GM19035 (cell line): ENCODE measurements around the gene NPAS3.

ENCODE experiments used
- ATAC-seq: cut with Tn5 transposase; IDR thresholded peaks from one replicate; pipeline ENCODE4 v1.9.1; 2021; ENCODE audit not compliant: unreplicated experiment

NPAS3 gene

DNA sequence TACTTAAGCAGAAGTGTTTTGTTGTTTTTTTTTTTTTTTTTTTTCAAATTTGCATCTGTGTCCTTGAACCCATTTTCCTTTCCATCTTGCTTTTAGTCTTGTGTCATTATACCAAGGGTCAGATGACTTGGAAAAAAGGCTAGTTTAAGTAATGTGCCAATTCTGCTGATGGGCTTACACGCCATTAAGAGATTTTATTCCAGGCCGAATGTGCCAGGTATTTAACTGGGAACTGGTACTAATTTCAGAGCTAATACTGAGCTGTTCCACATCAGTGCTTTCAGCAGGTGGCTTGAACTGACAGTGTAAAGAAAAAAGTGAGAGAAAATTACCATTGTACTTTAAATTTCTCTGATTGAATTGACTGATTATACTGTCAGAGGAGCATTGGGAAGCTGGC lies 224.9 kb downstream of the NPAS3 start:
- ATAC-seq: no peak

DNA sequence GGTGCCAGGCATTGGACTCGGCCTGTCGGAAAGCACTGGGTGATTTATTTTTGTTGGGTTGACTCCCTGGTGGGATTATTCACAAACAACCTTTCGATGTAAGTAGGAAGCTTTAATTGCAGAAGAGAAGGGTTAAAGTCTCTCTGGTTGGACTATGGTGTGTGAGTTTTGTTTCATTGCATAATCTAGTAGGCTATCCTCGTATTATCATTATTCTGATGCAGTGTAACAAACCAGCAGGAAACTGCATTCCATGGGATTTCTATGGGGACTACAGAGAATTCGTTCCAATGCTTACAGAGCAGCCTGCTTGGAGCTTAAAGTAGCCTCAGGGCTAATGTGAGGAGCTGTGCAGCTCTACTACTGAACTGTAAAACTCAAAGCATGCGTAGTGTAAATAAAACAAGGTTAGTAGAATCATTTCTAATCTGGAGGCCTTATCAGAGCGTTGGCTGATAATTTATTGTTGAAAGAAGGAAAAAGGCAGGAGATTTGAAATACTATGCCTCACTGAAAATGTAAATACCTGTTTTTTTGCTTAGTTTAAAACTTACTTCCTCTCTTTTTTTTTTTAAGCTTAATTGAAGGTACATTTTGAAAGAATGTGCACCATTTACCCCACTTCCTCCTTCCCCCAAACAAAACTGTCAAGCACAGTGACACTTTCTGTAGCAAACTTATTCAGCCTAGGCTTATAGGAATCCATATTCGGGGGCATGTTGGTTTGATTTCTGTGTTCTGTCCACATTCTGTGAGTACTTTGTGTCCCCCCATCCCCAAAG lies 226.7 kb downstream of the NPAS3 start:
- ATAC-seq: no peak

DNA sequence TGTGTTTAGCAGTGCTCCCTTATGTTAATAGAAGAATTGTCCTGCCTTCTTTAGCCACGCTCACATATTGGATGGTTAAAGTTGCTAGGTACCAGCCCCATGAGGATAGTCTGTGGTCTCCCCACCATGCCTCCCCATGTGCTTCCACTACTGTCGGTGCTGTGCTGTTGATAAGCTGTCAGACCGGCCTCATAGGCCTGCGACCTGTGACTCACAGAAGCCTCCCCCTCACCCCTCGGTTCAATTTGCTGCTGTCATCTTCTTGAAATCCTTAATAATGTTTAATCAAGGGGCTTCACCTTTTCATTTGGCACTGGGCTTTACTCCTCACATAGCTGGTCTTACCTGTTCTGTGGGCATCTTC lies 227.2 kb downstream of the NPAS3 start:
- ATAC-seq: no peak

DNA sequence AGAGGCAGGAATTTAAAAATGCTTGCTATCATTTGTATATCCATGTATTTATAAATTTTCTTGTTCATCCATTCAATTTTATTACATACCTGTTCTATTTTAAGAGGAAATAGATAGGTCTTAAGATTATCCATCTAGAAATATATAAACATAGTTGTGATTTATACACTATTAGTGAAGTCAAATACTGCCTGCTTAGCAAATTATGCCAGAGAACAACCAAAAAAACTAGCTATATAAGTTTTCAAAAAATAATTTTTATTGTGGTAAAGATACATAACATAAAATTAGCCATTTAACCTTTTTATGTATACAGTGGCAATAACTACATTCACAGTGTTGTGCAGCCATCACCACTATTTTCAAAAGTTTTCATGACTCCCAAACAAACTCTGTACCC lies 237.3 kb downstream of the NPAS3 start:
- no peak for ATAC-seq

DNA sequence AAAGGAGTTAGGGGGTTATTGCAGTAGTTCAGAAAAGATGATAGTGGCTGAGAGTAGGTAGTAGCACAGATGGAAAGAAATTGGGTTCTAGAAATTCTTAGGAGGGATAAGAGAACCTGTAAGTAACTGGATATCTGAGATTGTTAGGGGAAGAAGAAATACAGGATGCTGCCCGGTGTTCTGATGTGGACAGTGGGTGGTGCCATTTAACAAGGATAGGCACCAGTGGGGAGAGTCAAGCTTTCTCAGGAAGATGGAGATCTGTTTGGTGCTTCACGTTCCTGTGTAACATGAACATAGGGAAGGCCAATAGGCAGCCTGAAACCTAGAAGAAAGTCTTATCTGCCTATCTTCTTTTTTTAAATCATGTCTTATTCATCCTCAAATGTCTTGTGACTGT lies 245.9 kb downstream of the NPAS3 start:
- ATAC-seq: no peak

DNA sequence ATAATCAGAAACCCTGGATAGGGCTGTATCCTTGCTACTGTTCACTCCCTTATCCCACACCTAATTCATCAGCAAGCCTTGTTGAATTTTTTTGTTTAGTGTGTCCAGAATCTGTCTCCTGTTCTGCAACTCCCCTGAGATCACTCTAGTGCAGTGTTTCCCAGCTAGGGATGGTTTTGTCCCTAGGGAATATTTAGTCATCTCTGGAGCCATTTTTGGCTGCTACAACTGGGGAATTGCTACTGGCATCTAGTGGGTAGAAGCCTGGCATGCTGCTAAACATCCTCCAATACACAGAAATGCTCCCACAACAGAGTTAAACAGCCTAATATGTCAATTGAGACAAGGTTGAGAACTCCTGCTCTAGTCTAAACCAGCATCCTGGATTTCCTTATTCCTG lies 248.0 kb downstream of the NPAS3 start:
- no peak for ATAC-seq

DNA sequence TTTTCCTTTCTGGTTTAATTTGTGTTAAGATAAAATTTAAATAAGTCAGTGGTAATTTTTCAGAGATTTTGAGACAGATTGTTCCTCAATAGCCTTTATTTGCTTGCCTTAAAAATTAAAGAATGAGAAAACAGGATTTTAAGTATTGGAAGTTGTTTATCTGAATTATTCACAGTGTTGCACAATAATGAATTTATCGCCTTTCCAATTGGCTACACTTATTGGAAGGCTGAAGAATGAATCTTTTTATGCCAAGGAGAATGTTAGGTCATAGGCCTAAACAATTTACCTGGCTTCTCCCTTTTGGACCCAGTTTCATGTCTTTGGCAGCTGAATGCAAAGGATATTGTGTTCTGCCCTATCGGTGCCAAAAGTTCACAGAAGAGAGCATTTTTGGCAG lies 250.2 kb downstream of the NPAS3 start:
- no peak for ATAC-seq

DNA sequence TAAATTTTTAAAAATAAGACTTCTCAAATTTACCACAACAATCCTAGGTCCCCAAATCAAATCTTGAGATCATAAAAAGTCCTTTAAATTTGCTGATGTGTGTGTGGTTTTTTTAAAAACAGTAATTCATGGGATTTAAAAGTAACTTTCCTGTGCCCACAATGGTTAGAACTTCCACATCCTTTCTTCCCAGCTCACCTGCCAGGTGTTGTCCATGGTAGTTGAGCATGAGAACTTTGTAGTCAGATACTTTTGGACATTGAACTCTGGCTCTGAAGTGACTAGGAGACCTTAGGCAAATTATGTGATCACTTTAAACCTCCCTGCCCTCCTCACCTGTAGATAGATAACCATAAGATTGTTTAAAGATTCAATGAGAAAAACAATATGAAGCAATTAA lies 253.2 kb downstream of the NPAS3 start:
- ATAC-seq: no peak

DNA sequence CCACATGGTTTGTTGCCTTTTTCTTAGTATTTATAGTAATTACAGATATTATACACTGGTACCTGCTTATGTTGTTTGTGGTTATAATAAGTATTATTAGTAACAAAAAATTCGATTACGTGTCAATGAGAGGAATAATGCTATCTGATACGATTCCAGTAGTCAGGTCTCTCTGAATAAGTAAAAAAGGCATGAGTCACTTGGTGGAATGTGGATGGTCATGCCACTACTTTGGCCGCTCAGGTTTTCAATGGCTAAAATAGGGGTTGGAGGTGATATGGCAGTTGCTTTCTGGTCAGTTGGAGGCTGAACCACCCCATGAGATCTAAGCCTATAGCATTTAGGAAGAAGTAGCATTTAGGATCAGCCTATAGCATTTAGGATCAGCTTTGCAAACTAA lies 255.9 kb downstream of the NPAS3 start:
- no peak for ATAC-seq

DNA sequence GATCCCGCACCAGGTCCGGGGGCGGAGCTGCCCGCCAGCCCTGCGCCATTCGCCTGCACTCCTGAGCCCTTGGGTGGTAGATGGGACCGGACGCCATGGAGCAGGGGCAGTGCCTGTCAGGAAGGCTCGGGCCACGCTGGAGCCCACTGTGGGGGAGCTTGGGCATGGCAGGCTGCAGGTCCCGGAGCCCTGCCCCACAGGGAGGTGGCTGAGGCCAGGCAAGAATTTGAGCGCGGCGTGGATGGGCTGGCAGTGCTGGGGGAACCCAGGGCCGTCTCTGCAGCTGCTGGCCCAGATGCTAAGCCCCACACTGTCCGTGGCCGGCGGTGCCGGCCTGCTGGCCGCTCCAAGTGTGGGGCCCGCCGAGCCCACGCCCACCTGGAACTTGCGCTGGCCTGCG lies 260.0 kb downstream of the NPAS3 start:
- no peak for ATAC-seq

DNA sequence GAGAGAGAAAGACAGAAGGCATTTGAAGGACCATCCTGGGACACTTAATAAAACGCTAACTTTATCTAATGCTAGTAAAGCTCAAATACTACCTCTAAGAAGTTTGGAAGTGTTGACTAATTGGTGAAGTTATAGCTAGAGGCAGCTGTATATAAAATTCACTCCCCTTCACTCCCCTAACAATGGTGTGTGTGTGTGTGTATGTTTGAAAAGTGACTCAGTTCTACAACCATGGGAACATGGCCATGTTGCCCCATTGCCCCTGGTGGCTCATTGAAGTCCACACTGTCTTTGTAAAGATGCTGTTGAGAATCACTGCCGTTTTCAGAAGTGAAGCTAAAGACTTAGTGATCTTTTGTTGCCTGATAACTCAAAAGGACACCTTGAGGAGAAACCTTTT lies 262.4 kb downstream of the NPAS3 start:
- ATAC-seq: no peak

DNA sequence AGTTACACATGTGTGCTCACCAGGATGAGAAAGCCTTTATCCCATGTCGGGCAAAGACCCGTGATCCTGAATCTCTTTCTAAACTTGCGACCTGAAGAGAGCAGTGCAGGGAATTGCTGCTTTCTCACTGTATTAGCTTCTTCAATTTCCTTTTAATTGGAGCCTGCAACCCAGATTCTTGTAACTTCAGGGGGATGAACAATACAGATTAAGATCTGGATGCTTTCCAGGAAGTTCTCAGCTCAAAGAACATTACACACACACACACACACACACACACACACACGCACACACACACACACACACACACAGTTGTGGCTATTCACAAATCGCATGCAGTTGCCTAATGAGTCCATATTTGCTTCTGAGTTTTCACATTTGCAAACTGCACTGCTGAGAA lies 268.3 kb downstream of the NPAS3 start:
- ATAC-seq: no peak

DNA sequence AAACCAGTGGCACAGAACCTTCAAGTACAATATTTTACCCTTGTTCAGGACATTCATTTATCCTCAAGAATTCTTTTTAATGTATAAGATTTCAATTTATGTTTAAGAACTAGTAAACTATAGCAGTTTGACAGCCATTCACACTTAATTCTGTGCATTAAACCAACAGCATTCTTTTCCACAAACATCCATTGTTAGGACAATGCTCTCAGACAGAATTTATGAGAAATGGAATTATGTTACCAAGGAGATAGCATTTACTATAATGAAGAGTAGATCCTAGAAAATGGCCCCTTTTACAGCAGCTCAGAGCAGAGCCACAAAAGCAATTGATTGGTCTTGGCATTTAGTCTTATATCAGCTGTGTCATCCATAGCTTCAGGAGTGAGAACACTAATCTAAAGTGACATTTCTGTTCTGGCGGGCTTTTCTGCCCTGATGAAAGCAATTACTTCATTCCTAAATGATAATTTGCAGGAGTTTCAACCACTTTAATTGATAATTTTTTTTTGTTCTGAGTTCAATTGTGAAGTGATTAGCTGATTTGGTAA lies 268.9 kb downstream of the NPAS3 start:
- no peak for ATAC-seq

DNA sequence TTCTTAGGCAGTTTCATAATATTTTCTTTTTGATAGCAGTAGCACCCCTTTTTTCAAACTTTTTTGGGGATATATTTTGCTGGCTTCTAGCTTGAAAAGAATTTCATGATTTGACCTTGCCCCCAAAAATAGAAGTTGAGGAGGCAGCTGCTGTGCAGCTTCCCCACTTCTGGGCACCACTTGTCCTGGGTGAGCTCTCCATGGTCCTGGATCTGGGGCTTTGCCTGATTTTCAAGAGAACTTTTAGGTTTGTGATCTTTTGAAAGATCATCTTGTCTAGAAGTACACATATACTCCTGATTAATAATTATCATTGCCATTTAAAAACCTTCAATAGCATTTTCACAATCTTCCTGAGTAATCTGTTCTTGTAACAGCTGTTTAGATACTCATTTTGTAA lies 271.6 kb downstream of the NPAS3 start:
- ATAC-seq: no peak

DNA sequence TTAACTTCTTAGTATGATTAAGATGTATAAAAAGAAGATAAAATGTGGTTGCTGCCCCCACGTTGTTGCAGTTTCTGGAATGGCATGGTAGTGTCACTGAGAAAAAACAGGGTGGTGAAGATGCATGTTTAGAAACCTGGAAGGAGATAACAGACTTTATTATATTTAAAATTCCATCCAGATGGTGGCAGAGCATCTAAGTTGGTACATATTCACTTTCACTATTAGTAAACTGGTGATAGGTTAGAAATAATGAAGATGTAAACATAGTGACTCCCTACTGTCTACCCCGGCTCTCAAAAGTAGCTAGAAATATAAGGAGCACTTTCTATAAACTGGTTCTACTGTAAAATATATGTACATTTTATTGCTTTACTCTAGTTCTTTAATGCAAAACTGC lies 279.3 kb downstream of the NPAS3 start:
- ATAC-seq: no peak

DNA sequence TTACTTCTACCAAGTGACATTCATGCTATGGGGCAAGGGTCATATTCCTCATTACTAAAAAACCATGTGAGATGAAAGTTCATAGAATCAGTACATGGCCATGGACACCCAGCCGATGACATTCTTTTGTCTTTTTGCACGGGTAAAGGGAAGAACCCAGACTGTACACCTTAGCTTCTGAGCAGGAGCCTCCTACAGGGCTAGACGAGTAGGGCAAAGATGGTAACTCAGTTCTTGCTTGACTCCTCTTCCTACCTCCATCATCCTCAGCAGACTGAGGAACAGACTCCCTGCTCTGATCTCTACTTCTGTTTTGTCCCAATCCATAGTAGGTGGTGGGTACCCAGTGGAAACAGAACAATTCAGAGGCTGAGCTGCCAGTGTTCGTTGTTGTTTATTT lies 281.3 kb downstream of the NPAS3 start:
- ATAC-seq: no peak

DNA sequence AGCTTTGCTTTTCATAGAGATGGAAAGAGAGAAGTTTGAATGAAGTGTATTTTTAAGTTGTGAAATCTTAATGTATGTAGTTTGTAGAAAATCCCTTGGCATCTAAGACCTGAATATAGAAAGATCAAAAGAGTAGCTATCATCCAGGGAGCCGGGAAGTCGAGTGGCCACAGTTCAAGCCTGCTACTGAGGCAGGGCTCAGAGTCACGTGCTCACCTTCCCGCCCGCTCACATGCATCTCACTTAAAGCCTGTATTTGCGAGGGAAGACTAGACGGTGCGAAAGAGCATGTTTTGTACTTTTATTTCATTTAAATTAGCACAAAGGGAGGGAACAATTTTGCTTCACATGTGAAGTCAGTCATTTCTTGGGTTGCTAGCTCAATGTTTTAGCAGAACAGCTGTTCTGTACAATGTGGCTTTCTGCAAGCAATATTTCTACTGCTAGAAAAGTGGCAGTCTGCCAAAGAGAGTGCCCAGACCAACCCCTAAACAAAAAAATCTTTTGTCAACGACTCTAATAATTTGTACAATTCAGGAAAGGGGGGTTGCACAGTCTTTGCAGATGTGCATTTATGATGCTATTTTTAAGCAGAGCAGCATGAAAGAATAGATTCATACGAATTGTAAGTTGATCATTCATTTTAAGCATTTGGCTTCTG lies 290.7 kb downstream of the NPAS3 start:
- ATAC-seq: no peak

DNA sequence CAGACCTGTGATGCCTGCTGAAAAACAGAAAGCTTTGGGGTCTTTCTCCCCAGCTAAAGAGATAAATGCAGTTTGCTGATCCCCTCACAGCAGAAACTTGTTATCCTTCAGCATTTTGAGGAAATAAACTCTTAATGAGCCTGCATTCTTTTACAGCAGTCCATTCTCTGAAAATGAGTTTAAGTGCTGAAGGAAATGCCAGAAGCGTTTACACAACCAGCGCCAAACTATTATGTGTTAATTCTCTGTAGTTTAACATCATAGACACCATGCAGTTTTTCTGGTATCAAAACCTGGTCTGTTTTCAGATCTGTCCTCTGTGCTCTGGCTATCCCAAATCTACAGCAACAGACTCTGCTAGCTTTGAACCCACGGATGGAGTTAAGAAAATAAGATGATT lies 291.3 kb downstream of the NPAS3 start:
- ATAC-seq: no peak

DNA sequence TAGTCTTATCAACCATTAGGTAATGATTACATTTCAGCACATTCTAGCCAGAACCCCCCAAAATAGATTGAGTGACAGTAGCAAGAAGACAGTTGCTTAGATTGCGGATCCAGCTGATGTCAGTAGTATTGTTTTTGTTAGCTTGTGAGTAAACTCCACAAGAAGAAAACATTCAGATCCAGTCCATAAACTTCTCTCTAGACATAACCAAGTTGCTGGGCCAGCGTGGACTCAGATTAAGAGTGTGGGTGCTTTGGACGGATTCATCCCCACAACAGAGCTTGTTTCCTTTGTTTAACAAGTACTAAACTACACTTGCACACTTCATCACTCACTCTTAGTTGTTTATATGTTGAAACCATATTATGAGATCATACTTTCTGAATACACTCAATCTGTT lies 293.4 kb downstream of the NPAS3 start:
- ATAC-seq: no peak

DNA sequence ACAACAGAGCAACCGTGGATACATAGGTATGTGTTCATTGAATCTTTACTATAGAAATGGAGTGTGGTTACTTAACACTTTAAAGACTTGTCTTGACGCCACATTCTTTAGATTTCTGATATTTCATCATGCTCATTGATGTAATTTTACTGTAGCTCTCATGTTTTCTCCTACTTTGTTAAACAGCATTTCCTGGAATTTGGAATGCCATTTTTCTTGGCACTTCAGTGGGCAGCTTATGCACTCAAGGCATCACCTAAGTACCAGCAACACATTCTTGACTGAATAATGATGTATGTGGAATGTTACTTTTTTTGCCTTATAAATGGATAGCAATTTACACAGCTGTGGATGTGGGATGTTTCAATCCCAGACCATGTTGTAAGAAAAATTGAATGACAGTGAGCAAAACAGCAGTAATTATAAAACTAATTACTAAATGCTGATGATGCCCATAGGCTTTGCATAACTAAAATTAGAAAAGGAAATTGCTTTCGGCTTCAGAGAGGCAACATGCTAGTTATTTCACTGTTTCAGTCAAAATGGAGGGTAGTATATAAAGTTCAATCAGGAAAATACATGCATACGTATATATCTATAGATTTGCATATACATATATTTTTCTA lies 298.5 kb downstream of the NPAS3 start:
- ATAC-seq: no peak

DNA sequence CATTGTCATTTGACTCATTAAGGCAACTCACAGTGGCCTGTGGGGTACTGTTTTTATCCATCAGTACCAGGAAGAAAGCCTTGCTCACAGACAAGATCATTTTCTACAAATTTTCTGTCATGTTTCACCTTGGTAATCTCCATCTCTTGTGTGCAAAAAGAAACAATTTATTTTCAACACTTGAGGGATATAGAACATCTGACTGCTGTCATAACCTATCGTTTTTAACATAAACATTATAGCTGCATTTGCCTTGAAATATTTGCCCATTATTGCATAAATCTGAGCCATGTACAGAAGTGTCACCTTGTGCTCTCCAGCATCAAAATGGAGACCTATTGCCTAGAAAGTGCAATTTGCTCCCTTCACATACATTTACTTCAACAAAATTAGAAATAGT lies 300.8 kb downstream of the NPAS3 start:
- ATAC-seq: no peak

DNA sequence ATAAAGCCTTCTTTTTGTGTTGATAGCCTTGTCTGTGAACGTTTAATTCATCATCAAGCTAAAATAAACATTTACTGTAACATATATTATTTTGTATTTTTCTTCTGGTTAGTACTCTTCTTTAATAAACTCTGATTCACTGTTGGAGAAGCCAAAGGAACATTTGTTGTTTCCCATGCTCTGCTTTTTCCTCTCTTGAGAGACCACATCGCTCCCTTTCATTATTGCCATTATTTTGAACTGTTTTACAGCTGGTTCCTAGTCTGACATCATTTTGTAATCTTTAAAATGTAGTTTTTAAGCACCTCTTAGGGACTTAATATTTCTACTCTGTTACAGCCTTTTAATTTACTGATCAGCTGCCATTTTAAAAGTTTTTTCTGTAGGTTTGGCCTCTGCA lies 301.8 kb downstream of the NPAS3 start:
- ATAC-seq: no peak
